ENCODE data around the gene INPP5E. TPM values are rescaled to one million over a fixed set of nuclear protein-coding genes. Genes with fewer than 3 reads are reported as not detected.

The INPP5E gene
- total and polyA plus RNA-seq, 11 donors: 6.4 to 11.7 (median 9.3) TPM

DNA sequence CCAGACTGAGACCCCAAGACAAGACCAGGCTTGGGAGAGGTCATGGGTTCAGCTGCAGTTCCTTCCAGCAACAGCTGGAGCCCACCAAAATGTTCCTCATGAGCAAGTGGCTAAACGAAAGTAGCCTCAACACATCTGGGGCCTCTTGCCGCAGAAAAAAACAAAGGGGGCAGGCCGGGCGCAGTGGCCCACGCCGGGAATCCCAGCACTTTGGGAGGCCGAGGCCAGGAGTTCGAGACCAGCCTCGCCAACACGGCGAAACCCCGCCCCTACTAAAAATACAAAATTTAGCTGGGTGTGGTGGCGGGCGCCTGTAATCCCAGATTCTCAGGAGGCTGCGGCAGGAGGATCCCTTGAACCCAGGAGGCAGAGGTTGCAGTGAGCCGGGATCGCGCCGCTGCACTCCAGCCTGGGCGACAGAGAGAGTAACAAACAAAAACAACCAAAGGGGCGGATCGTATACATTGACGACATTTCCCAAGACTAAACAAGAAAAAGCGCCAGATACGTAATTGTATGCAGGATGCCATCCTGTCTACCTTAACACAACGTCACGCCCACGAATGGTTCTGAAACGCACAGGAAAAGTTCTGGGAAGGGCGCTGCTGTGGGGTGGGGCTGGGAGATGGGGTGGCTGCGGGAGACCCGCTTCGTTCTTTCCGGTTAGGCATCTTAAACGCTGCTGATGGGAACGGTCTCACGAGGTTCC lies 1.7 kb downstream of the INPP5E start:
- DNase-seq (no peak), ATAC-seq (peak in 1 of 4 donors; percentile 11)
- no peaks in the 10 kb centered on the region for H3K27me3 ChIP-seq
- 48 to 53% (median 50%) methylated on average over 36 to 37 of the region's 37 CpGs for WGBS, 4 donors
- peaks cover 8 to 44% (median 30%) of the 10 kb centered on the region in 12 donors for H3K4me1 ChIP-seq
- H3K4me3 ChIP-seq: peak overlapping the region; percentile 64 to 99 (median 95)
- no peak for TF ChIP-seq POLR2A (IDR thresholded peaks at IDR 0.05)
- H3K27ac ChIP-seq: peak overlapping the region in 5 of 12 donors; percentile 78 to 92 (median 88)
- H3K36me3 ChIP-seq: peaks cover 0 to 57% (median 37%) of the 10 kb centered on the region in 9 donors
- intact Hi-C loops (cut with DNase I): loop anchor here in 1 of 10 donors (5.0 kb wide), 1 partner anchor 36 kb away; the partner anchor contains the start of gene SNAPC4
- no peaks in the 10 kb centered on the region for H3K9me3 ChIP-seq

DNA sequence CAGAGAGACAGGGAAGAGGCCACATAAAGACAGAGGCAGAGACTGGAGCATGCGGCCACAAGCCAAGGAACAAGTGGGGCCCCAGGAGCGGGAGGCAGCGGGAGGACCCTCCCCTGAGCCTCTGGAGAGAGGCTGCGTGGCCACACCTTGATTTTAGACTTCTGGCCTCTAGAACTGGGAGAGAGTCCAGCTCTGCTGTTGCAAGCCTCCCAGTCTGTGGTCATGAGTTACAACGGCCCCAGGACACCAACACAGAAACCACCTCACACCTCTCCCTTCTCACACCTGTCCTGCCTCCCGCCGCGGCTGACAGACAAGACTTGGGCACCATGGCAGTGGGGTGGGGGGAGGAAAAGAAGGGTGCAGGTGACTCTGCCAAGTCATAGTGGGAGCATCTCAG lies 2.2 kb downstream of the INPP5E start:
- TF ChIP-seq, protein P1, sequence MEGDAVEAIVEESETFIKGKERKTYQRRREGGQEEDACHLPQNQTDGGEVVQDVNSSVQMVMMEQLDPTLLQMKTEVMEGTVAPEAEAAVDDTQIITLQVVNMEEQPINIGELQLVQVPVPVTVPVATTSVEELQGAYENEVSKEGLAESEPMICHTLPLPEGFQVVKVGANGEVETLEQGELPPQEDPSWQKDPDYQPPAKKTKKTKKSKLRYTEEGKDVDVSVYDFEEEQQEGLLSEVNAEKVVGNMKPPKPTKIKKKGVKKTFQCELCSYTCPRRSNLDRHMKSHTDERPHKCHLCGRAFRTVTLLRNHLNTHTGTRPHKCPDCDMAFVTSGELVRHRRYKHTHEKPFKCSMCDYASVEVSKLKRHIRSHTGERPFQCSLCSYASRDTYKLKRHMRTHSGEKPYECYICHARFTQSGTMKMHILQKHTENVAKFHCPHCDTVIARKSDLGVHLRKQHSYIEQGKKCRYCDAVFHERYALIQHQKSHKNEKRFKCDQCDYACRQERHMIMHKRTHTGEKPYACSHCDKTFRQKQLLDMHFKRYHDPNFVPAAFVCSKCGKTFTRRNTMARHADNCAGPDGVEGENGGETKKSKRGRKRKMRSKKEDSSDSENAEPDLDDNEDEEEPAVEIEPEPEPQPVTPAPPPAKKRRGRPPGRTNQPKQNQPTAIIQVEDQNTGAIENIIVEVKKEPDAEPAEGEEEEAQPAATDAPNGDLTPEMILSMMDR (IDR thresholded peaks at IDR 0.05): no peak
- no peak for TF ChIP-seq POLR2A (IDR thresholded peaks at IDR 0.05)
- DNase-seq (no peak), ATAC-seq (no peak)
- peak overlapping the region in 3 of 12 donors; percentile 4 to 88 (median 88) for H3K27ac ChIP-seq
- H3K27me3 ChIP-seq: no peaks in the 10 kb centered on the region
- 55 to 62% (median 59%) methylated on average over 8 of the region's 8 CpGs for WGBS, 4 donors
- H3K9me3 ChIP-seq: no peaks in the 10 kb centered on the region
- peaks cover 8 to 44% (median 30%) of the 10 kb centered on the region in 12 donors for H3K4me1 ChIP-seq
- intact Hi-C loops (cut with DNase I): loop anchor here in 1 of 10 donors (5.0 kb wide), 1 partner anchor 35 kb away; the partner anchor contains the start of gene SNAPC4
- H3K36me3 ChIP-seq: peaks cover 0 to 57% (median 37%) of the 10 kb centered on the region in 9 donors
- peak overlapping the region in 10 of 12 donors; percentile 64 to 99 (median 95) for H3K4me3 ChIP-seq

DNA sequence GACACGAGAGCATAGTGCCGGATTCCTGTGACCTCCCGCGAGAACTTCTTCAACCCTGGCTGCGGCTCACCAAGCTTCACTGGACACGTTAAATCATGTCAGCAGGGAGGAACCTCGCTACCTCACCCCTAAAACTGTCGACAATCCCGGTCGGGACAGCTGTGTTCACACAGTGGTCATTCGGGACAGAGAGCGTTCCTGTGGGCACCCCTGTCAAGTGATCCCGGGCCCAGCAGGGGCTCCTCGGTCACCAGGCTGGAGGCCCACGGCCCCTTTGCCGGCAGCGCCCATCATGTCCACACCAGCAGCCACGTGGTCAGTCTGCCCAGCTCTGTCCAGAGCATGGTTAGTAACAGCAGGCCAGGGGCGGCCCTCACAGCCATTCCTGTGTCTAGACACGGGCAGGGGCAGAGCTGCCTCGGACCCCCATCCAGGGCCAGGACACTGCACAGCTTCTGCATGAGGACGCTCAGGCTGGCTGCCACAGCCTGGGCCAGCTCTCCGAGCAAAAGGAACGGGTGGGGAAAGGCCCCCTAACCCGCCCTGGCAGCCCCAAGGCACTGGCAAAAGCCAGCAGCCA lies 3.5 kb downstream of the INPP5E start:
- intact Hi-C loops (cut with DNase I): loop anchor here in 1 of 10 donors (5.0 kb wide), 1 partner anchor 34 kb away; the partner anchor contains the start of gene SNAPC4
- Histone ChIP-seq H3K4me3 (peak overlapping the region in 1 of 12 donors; percentile 25), H3K27me3 (no peaks in the 10 kb centered on the region), H3K36me3 (peaks cover 0 to 50% (median 31%) of the 10 kb centered on the region in 9 donors), H3K27ac (peak overlapping the region in 1 of 12 donors; percentile 60), H3K9me3 (no peaks in the 10 kb centered on the region), H3K4me1 (peaks cover 8 to 44% (median 30%) of the 10 kb centered on the region in 12 donors)
- no peak for DNase-seq
- TF ChIP-seq, protein P1 (IDR thresholded peaks at IDR 0.05): no peak
- TF ChIP-seq POLR2A (IDR thresholded peaks at IDR 0.05): no peak
- 88 to 93% (median 90%) methylated on average over 17 to 25 of the region's 25 CpGs for WGBS, 4 donors
- no peak for ATAC-seq

DNA sequence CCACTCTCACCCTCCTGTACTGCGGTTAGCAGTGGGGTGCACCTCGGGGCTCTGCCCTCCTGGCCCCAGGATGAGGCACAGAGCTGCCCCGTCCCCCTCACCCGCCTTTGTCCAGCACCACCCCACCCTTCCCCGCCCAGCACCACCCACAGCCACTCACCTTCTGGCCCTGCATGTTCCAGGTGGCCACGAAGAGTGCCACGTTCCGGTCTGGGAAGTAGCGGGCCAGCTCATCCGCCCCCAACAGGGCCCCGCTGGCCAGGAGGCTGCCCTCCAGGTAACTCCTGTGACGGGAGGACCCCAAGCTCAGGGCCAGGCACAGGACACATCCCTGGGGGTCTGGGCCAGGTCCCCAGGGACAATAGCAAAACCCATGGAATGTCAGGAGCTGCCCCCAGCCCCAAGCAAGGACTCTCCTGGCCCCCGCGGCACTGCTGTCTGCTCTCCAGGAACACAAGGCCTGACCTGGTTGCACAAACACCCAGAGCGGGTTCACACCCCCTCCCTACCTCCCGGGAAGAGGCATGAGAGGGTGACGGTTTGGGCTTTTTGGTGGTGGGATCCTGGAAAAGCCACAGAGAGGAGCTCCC lies 5.0 kb downstream of the INPP5E start:
- no peaks in the 10 kb centered on the region for H3K9me3 ChIP-seq
- H3K27ac ChIP-seq: no peak overlapping the region
- peaks cover 0 to 53% (median 31%) of the 10 kb centered on the region in 9 donors for H3K36me3 ChIP-seq
- TF ChIP-seq, protein P1 (IDR thresholded peaks at IDR 0.05): no peak
- TF ChIP-seq POLR2A (IDR thresholded peaks at IDR 0.05): no peak
- peaks cover 5 to 32% (median 22%) of the 10 kb centered on the region in 12 donors for H3K4me1 ChIP-seq
- 93 to 98% (median 94%) methylated on average over 5 to 17 of the region's 17 CpGs for WGBS, 4 donors
- ATAC-seq: no peak
- no peaks in the 10 kb centered on the region for H3K27me3 ChIP-seq
- intact Hi-C loops (cut with DNase I): loop anchor here in 1 of 10 donors (5.0 kb wide), 1 partner anchor 32 kb away; the partner anchor contains the start of gene SNAPC4
- H3K4me3 ChIP-seq: no peak overlapping the region
- DNase-seq: no peak

All from heart left ventricle (tissue), 16 donors.